ENCODE results near the gene LAIR2.
"Not testable (repeated sequence)": the region's sequence is repeated elsewhere in the genome, so short reads cannot be mapped to it uniquely, and the experiment has no call there.

The LAIR2 gene

DNA sequence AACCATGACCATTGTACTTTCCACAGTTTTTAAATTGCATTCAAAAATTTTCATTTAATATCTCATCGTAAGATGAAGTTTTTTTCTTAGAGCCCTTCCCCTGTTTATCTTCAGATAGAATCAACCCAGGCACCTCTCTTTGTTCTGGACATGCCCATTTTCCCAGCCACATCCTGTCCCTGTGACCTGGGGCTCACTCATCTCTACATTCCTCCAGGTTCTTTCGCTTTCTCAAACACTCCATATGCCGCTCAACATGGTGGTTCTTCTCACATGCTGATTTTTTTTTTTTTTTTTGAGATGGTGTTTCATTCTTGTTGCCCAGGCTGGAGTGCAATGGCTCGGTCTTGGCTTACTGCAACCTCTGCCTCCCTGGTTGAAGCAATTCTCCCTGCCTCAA is 2.9 kb downstream of the LAIR2 start:
- H3K4ac ChIP-seq (ENCODE audit: low read length); H3K79me1 ChIP-seq (ENCODE audit: low read depth, low read length); H3K9me3 ChIP-seq (replicated peaks in 1 of 2; ENCODE audit: control insufficient read depth in 2 of 2, insufficient read depth in 1 of 2, low read depth in 1 of 2, low read length in 2 of 2); H3K18ac ChIP-seq (ENCODE audit: low read length); H2AFZ ChIP-seq (ENCODE audit: low read length); H3K27ac ChIP-seq (replicated peaks; ENCODE audit: low read length); H4K91ac ChIP-seq (ENCODE audit: low read depth, low read length, poor library complexity); DNase-seq (ENCODE audit: low spot score); H2BK5ac ChIP-seq (ENCODE audit: low read length); H2AK5ac ChIP-seq (ENCODE audit: low read depth, low read length); H2BK120ac ChIP-seq (ENCODE audit: low read depth, low read length); H4K8ac ChIP-seq (ENCODE audit: low read depth, low read length); H3K36me3 ChIP-seq (replicated peaks in 1 of 2; ENCODE audit: control insufficient read depth in 2 of 2, insufficient read depth in 2 of 2, low read length in 2 of 2); H3K14ac ChIP-seq (ENCODE audit: low read length); H3K4me2 ChIP-seq (ENCODE audit: insufficient read depth, low read length, poor library complexity, severe bottlenecking); H3K23ac ChIP-seq (ENCODE audit: low read depth, low read length, poor library complexity); H3K9ac ChIP-seq (ENCODE audit: low read depth, low read length, poor library complexity); H2BK12ac ChIP-seq (ENCODE audit: low read length); H3K4me3 ChIP-seq (ENCODE audit: low read length in 2 of 2); H2BK15ac ChIP-seq (ENCODE audit: low read length); H3K4me1 ChIP-seq (ENCODE audit: control insufficient read depth in 2 of 2, insufficient read depth in 1 of 2, low read depth in 1 of 2, low read length in 2 of 2): not testable (repeated sequence)
- H3K27me3 ChIP-seq (ENCODE audit: control insufficient read depth in 3 of 3, insufficient read depth in 3 of 3, low read depth in 1 of 3, low read length in 3 of 3): peaks cover 0 to 12% (median 0%) of the 10 kb centered on the region in 3 experiments
- no CpG with 5 or more reads among the region's 4 CpGs for WGBS, 2 donors (ENCODE audit: extremely low coverage in 2 of 2, insufficient read length in 2 of 2, insufficient replicate concordance in 1 of 2)

DNA sequence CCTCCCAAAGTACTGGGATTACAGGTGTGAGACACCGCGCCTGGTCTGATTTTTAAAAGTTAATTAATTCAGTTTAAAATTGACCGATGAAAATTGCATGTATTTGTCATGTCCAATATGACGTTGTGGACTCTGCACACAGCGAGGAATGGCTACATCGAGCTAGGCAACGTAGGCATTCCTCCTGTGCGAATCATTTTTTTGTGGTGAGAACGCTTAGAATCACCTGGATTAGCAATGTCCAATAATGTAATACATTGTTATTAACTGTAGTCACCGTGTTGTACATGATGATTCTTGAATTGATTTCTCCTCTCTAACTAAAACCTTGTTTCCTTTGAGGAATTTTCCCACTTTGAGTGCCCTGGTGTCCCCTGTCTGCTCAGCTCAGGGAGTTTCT is 3.4 kb downstream of the LAIR2 start:
- no peaks in the 10 kb centered on the region for H3K79me1 ChIP-seq (ENCODE audit: low read depth, low read length)
- H3K14ac ChIP-seq (ENCODE audit: low read length): no peak overlapping the region
- H2BK15ac ChIP-seq (ENCODE audit: low read length): no peak overlapping the region
- no peak overlapping the region for H4K91ac ChIP-seq (ENCODE audit: low read depth, low read length, poor library complexity)
- H2AFZ ChIP-seq (ENCODE audit: low read length): no peak overlapping the region
- H3K27ac ChIP-seq (replicated peaks; ENCODE audit: low read length): no peak overlapping the region
- no peaks in the 10 kb centered on the region for H3K36me3 ChIP-seq (replicated peaks in 1 of 2; ENCODE audit: control insufficient read depth in 2 of 2, insufficient read depth in 2 of 2, low read length in 2 of 2)
- no peaks in the 10 kb centered on the region for H3K4me1 ChIP-seq (ENCODE audit: control insufficient read depth in 2 of 2, insufficient read depth in 1 of 2, low read depth in 1 of 2, low read length in 2 of 2)
- DNase-seq (ENCODE audit: low spot score): no peak
- no peak overlapping the region for H2AK5ac ChIP-seq (ENCODE audit: low read depth, low read length)
- no peak overlapping the region for H2BK12ac ChIP-seq (ENCODE audit: low read length)
- no peak overlapping the region for H3K18ac ChIP-seq (ENCODE audit: low read length)
- no peak overlapping the region for H3K4me2 ChIP-seq (ENCODE audit: insufficient read depth, low read length, poor library complexity, severe bottlenecking)
- H4K8ac ChIP-seq (ENCODE audit: low read depth, low read length): no peak overlapping the region
- H2BK120ac ChIP-seq (ENCODE audit: low read depth, low read length): no peak overlapping the region
- H2BK5ac ChIP-seq (ENCODE audit: low read length): no peak overlapping the region
- H3K23ac ChIP-seq (ENCODE audit: low read depth, low read length, poor library complexity): no peak overlapping the region
- H3K4me3 ChIP-seq (ENCODE audit: low read length in 2 of 2): no peak overlapping the region
- peaks cover 0 to 4% of the 10 kb centered on the region in 2 donors for H3K9me3 ChIP-seq (replicated peaks in 1 of 2; ENCODE audit: control insufficient read depth in 2 of 2, insufficient read depth in 1 of 2, low read depth in 1 of 2, low read length in 2 of 2)
- no peak overlapping the region for H3K4ac ChIP-seq (ENCODE audit: low read length)
- peaks cover 0 to 10% (median 0%) of the 10 kb centered on the region in 3 experiments for H3K27me3 ChIP-seq (ENCODE audit: control insufficient read depth in 3 of 3, insufficient read depth in 3 of 3, low read depth in 1 of 3, low read length in 3 of 3)
- WGBS, 2 donors (ENCODE audit: extremely low coverage in 2 of 2, insufficient read length in 2 of 2, insufficient replicate concordance in 1 of 2): no CpG with 5 or more reads among the region's 10 CpGs
- H3K9ac ChIP-seq (ENCODE audit: low read depth, low read length, poor library complexity): no peak overlapping the region

DNA sequence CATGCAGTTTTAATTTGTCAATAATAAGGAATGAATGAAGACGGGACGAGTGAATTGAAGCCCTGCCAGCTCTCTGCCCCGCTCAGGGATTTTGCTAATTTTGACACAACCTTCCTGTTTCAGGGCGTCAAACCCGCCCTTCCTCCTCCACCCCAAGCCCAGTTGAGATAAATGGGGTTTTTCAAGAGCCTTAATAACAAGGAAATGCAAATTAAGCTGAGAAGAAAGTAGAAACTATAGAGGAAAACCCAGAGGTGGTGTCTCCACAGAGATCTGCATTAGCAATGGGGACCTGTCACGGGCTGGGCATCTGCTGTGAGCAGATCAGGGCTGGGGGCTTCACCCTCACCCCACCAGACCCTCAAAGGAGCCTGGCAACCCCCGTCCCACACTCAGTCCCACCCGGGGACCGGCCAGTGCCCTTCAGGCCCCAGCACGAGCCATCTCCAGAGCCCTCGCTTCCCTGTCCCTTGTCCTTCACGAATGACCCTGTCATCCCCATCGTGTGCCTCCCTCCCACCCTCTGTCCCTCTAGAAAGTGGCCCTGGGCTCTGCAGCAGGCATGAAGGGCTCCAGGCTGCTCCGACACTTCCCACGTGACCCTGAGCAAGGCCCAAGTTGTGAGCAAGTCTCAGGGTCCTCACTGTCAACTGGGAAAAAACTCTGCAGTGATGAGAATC is 4.5 kb downstream of the LAIR2 start:
- DNase-seq (ENCODE audit: low spot score); H3K27ac ChIP-seq (replicated peaks; ENCODE audit: low read length); H2AFZ ChIP-seq (ENCODE audit: low read length); H3K18ac ChIP-seq (ENCODE audit: low read length); H3K36me3 ChIP-seq (replicated peaks in 1 of 2; ENCODE audit: control insufficient read depth in 2 of 2, insufficient read depth in 2 of 2, low read length in 2 of 2); H3K23ac ChIP-seq (ENCODE audit: low read depth, low read length, poor library complexity); H3K4me1 ChIP-seq (ENCODE audit: control insufficient read depth in 2 of 2, insufficient read depth in 1 of 2, low read depth in 1 of 2, low read length in 2 of 2); H2BK15ac ChIP-seq (ENCODE audit: low read length); H3K79me1 ChIP-seq (ENCODE audit: low read depth, low read length); H2AK5ac ChIP-seq (ENCODE audit: low read depth, low read length); H3K14ac ChIP-seq (ENCODE audit: low read length); H2BK12ac ChIP-seq (ENCODE audit: low read length); H4K91ac ChIP-seq (ENCODE audit: low read depth, low read length, poor library complexity); H3K4me2 ChIP-seq (ENCODE audit: insufficient read depth, low read length, poor library complexity, severe bottlenecking); H2BK5ac ChIP-seq (ENCODE audit: low read length); H3K4ac ChIP-seq (ENCODE audit: low read length); H4K8ac ChIP-seq (ENCODE audit: low read depth, low read length); H3K9me3 ChIP-seq (replicated peaks in 1 of 2; ENCODE audit: control insufficient read depth in 2 of 2, insufficient read depth in 1 of 2, low read depth in 1 of 2, low read length in 2 of 2); H3K4me3 ChIP-seq (ENCODE audit: low read length in 2 of 2); H3K9ac ChIP-seq (ENCODE audit: low read depth, low read length, poor library complexity); H2BK120ac ChIP-seq (ENCODE audit: low read depth, low read length); H3K27me3 ChIP-seq (ENCODE audit: control insufficient read depth in 3 of 3, insufficient read depth in 3 of 3, low read depth in 1 of 3, low read length in 3 of 3): not testable (repeated sequence)
- WGBS, 2 donors (ENCODE audit: extremely low coverage in 2 of 2, insufficient read length in 2 of 2, insufficient replicate concordance in 1 of 2): no CpG with 5 or more reads among the region's 15 CpGs

DNA sequence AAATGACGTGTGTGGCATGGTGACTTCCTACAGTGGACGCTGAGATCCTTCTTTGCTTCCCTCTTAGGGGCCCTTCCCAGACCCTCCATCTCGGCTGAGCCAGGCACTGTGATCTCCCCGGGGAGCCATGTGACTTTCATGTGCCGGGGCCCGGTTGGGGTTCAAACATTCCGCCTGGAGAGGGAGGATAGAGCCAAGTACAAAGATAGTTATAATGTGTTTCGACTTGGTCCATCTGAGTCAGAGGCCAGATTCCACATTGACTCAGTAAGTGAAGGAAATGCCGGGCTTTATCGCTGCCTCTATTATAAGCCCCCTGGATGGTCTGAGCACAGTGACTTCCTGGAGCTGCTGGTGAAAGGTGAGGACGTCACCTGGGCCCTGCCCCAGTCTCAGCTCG is 5.2 kb downstream of the LAIR2 start:
- no peak overlapping the region for H2BK5ac ChIP-seq (ENCODE audit: low read length)
- no peak overlapping the region for H3K4me2 ChIP-seq (ENCODE audit: insufficient read depth, low read length, poor library complexity, severe bottlenecking)
- H3K23ac ChIP-seq (ENCODE audit: low read depth, low read length, poor library complexity): no peak overlapping the region
- no peak overlapping the region for H3K27ac ChIP-seq (replicated peaks; ENCODE audit: low read length)
- no peak overlapping the region for H3K14ac ChIP-seq (ENCODE audit: low read length)
- H4K91ac ChIP-seq (ENCODE audit: low read depth, low read length, poor library complexity): no peak overlapping the region
- H3K4me1 ChIP-seq (ENCODE audit: control insufficient read depth in 2 of 2, insufficient read depth in 1 of 2, low read depth in 1 of 2, low read length in 2 of 2): no peaks in the 10 kb centered on the region
- H2BK15ac ChIP-seq (ENCODE audit: low read length): no peak overlapping the region
- peaks cover 0 to 6% (median 0%) of the 10 kb centered on the region in 3 experiments for H3K27me3 ChIP-seq (ENCODE audit: control insufficient read depth in 3 of 3, insufficient read depth in 3 of 3, low read depth in 1 of 3, low read length in 3 of 3)
- H3K9me3 ChIP-seq (replicated peaks in 1 of 2; ENCODE audit: control insufficient read depth in 2 of 2, insufficient read depth in 1 of 2, low read depth in 1 of 2, low read length in 2 of 2): peaks cover 0 to 9% of the 10 kb centered on the region in 2 donors
- H3K4ac ChIP-seq (ENCODE audit: low read length): no peak overlapping the region
- H3K4me3 ChIP-seq (ENCODE audit: low read length in 2 of 2): no peak overlapping the region
- no peaks in the 10 kb centered on the region for H3K79me1 ChIP-seq (ENCODE audit: low read depth, low read length)
- no peak overlapping the region for H2AK5ac ChIP-seq (ENCODE audit: low read depth, low read length)
- no peak overlapping the region for H3K18ac ChIP-seq (ENCODE audit: low read length)
- no peak overlapping the region for H2BK120ac ChIP-seq (ENCODE audit: low read depth, low read length)
- no peak for DNase-seq (ENCODE audit: low spot score)
- H2BK12ac ChIP-seq (ENCODE audit: low read length): no peak overlapping the region
- no CpG with 5 or more reads among the region's 12 CpGs for WGBS, 2 donors (ENCODE audit: extremely low coverage in 2 of 2, insufficient read length in 2 of 2, insufficient replicate concordance in 1 of 2)
- H3K9ac ChIP-seq (ENCODE audit: low read depth, low read length, poor library complexity): no peak overlapping the region
- no peak overlapping the region for H4K8ac ChIP-seq (ENCODE audit: low read depth, low read length)
- no peaks in the 10 kb centered on the region for H3K36me3 ChIP-seq (replicated peaks in 1 of 2; ENCODE audit: control insufficient read depth in 2 of 2, insufficient read depth in 2 of 2, low read length in 2 of 2)
- H2AFZ ChIP-seq (ENCODE audit: low read length): no peak overlapping the region
